Tibial artery (tissue), 4 donors: ENCODE data around the gene EDDM3A.

ENCODE experiments used
- DNase-seq, 2 donors: peaks; one replicate each; pipeline ENCODE4 v3.0.0-alpha.2; 2019
- H3K27ac ChIP-seq, 2 donors: fragments of 200-600 bp; sonication (generic) in 1 of 2; 1 replicate in 1 of 2; 2 replicates in 1 of 2; pipeline ENCODE4 v1.5.1; 2018 to 2019; ENCODE audit warnings: mild to moderate bottlenecking in 1 of 2
- H3K27me3 ChIP-seq, 2 donors: fragments of 200-600 bp; sonication (generic) in 1 of 2; one replicate each; pipeline versions ENCODE4 v1.5.1 to v1.6.0; 2016 to 2019
- H3K36me3 ChIP-seq, 3 donors: fragments of 200-600 bp; sonication (generic) in 2 of 3; one replicate each; pipeline ENCODE4 v1.5.1; 2016 to 2019; ENCODE audit warnings: mild to moderate bottlenecking in 2 of 3
- H3K4me1 ChIP-seq, 4 donors: fragments of 200-600 bp; sonication (generic) in 2 of 4; 1 replicate in 3 of 4; 2 replicates in 1 of 4; pipeline ENCODE4 v1.5.1; 2016 to 2019
- H3K4me3 ChIP-seq, 2 donors: fragments of 200-600 bp; sonication (generic) in 1 of 2; 1 replicate in 1 of 2; 2 replicates in 1 of 2; pipeline ENCODE4 v1.5.1; 2018 to 2019; ENCODE audit warnings: mild to moderate bottlenecking in 2 of 2
- H3K9me3 ChIP-seq, 3 donors: fragments of 200-600 bp; sonication (generic) in 1 of 3; one replicate each; pipeline ENCODE4 v1.5.1; 2016 to 2019
- CTCF ChIP-seq, 2 experiments: fragments of 200-600 bp in 1 of 2; fragments of 450-650 bp in 1 of 2; IDR thresholded peaks; one replicate each; pipeline ENCODE4 v1.5.1; 2017 to 2019; ENCODE audit warnings: antibody characterized with exemption in 2 of 2, mild to moderate bottlenecking in 1 of 2, moderate library complexity in 1 of 2
- intact Hi-C: fragments of 100-400 bp; cut with DNase I; formaldehyde crosslinking; loops from one replicate; pipeline ENCODE4 v1.15.0; 2023; ENCODE audit warnings: low total_unique reads

EDDM3A gene

GRCh38 chr14:20745571-20746358 is at the start of gene EDDM3A:
EDDM3A (plus strand) TSS chr14:20745887; CDS start chr14:20747581, 1,694 bp downstream.
- DNase-seq: no peak
- TF ChIP-seq CTCF (IDR thresholded peaks at IDR 0.05): no peak
- H3K4me1 ChIP-seq: no peaks in the 10 kb centered on the region
- no peaks in the 10 kb centered on the region for H3K36me3 ChIP-seq
- H3K4me3 ChIP-seq: no peak within 1 kb of the TSS
- no peaks in the 10 kb centered on the region for H3K27me3 ChIP-seq
- no peaks in the 10 kb centered on the region for H3K9me3 ChIP-seq
- no peak within 1 kb of the TSS for H3K27ac ChIP-seq
- intact Hi-C loops: no loop called here

GRCh38 chr14:20696764-20697163 is 48.9 kb upstream of the EDDM3A start:
- intact Hi-C loops: no loop called here
- no peak overlapping the region for H3K27ac ChIP-seq
- H3K36me3 ChIP-seq: peaks cover 28 to 56% (median 32%) of the 10 kb centered on the region in 3 donors
- H3K27me3 ChIP-seq: no peaks in the 10 kb centered on the region
- DNase-seq: no peak
- H3K4me1 ChIP-seq: peaks cover 0 to 3% (median 0%) of the 10 kb centered on the region in 4 donors
- H3K9me3 ChIP-seq: no peaks in the 10 kb centered on the region
- no peak for TF ChIP-seq CTCF (IDR thresholded peaks at IDR 0.05)
- no peak overlapping the region for H3K4me3 ChIP-seq

- no peak overlapping the region for H3K27ac ChIP-seq
- H3K9me3 ChIP-seq: no peaks in the 10 kb centered on the region
- intact Hi-C loops: no loop called here
- peak; percentile 52 to 53 for TF ChIP-seq CTCF (IDR thresholded peaks at IDR 0.05)
- H3K36me3 ChIP-seq: peaks cover 28 to 56% (median 32%) of the 10 kb centered on the region in 3 donors
- peak in 1 of 2 donors; percentile 68 for DNase-seq
- peaks cover 0 to 3% (median 0%) of the 10 kb centered on the region in 4 donors for H3K4me1 ChIP-seq
- no peak overlapping the region for H3K4me3 ChIP-seq
- no peaks in the 10 kb centered on the region for H3K27me3 ChIP-seq
Observed at GRCh38 chr14:20697273-20698017, 48.2 kb upstream of the EDDM3A start.

- no peak for TF ChIP-seq CTCF (IDR thresholded peaks at IDR 0.05)
- Histone ChIP-seq H3K27me3 (no peaks in the 10 kb centered on the region), H3K27ac (no peak overlapping the region), H3K36me3 (peaks cover 28 to 56% (median 32%) of the 10 kb centered on the region in 3 donors), H3K4me3 (no peak overlapping the region), H3K9me3 (no peaks in the 10 kb centered on the region), H3K4me1 (peaks cover 0 to 3% (median 0%) of the 10 kb centered on the region in 4 donors)
- no peak for DNase-seq
- intact Hi-C loops: no loop called here
Observed at GRCh38 chr14:20698018-20698329, 47.7 kb upstream of the EDDM3A start.

GRCh38 chr14:20698934-20699333 is 46.8 kb upstream of the EDDM3A start:
- H3K27ac ChIP-seq: no peak overlapping the region
- no peak for DNase-seq
- TF ChIP-seq CTCF (IDR thresholded peaks at IDR 0.05): no peak
- H3K27me3 ChIP-seq: no peaks in the 10 kb centered on the region
- peaks cover 24 to 47% (median 25%) of the 10 kb centered on the region in 3 donors for H3K36me3 ChIP-seq
- no peak overlapping the region for H3K4me3 ChIP-seq
- intact Hi-C loops: no loop called here
- H3K4me1 ChIP-seq: peaks cover 0 to 3% (median 0%) of the 10 kb centered on the region in 4 donors
- H3K9me3 ChIP-seq: no peaks in the 10 kb centered on the region
